T-helper 1 cell treated with Interleukin-12 subunit alpha and Interleukin-12 subunit beta and Interleukin-4 antibody, amounts not matched to agents 30 μg/mL and 1 μg/mL, for 36 hours (primary cell): ENCODE data around the gene TAOK2.

Experiments
- H3K27ac Mint-ChIP-seq: one replicate; pipeline ENCODE4 v1.8.0; 2021; ENCODE audit warnings: mild to moderate bottlenecking, mixed read lengths
- H3K27me3 Mint-ChIP-seq: one replicate; pipeline ENCODE4 v1.8.0; 2021; ENCODE audit warnings: low read depth, mixed read lengths
- H3K36me3 Mint-ChIP-seq: one replicate; pipeline ENCODE4 v1.8.0; 2021; ENCODE audit warnings: low read depth, mixed read lengths
- H3K4me1 Mint-ChIP-seq: one replicate; pipeline ENCODE4 v1.8.0; 2021; ENCODE audit warnings: low read depth, mixed read lengths
- H3K4me3 Mint-ChIP-seq: one replicate; pipeline ENCODE4 v1.8.0; 2021; ENCODE audit warnings: mild to moderate bottlenecking, moderate library complexity, mixed read lengths
- H3K9me3 Mint-ChIP-seq: one replicate; pipeline ENCODE4 v1.8.0; 2021; ENCODE audit warnings: mixed read lengths

TAOK2 gene

GRCh38 chr16:29989111-29989858 is 15.6 kb downstream of the TAOK2 start:
- Mint-ChIP-seq H3K4me1 (peaks cover 6% of the 10 kb centered on the region), H3K36me3 (peaks cover 37% of the 10 kb centered on the region), H3K27ac (no peak overlapping the region), H3K4me3 (no peak overlapping the region), H3K27me3 (no peaks in the 10 kb centered on the region), H3K9me3 (no peaks in the 10 kb centered on the region)

- Mint-ChIP-seq H3K27ac (no peak overlapping the region), H3K9me3 (no peaks in the 10 kb centered on the region), H3K36me3 (peaks cover 40% of the 10 kb centered on the region), H3K4me1 (peaks cover 13% of the 10 kb centered on the region), H3K4me3 (no peak overlapping the region), H3K27me3 (no peaks in the 10 kb centered on the region)
Observed at GRCh38 chr16:29990034-29990433, 16.4 kb downstream of the TAOK2 start.

- no peaks in the 10 kb centered on the region for H3K27me3 Mint-ChIP-seq
- H3K36me3 Mint-ChIP-seq, result peaks cover 34% of the 10 kb centered on the region
- peaks cover 13% of the 10 kb centered on the region for H3K4me1 Mint-ChIP-seq
- H3K27ac Mint-ChIP-seq, result no peak overlapping the region
- H3K9me3 Mint-ChIP-seq, result no peaks in the 10 kb centered on the region
- no peak overlapping the region for H3K4me3 Mint-ChIP-seq
Observed at GRCh38 chr16:29990883-29991570, 17.4 kb downstream of the TAOK2 start.

- Mint-ChIP-seq H3K27me3 (no peaks in the 10 kb centered on the region), H3K27ac (no peak overlapping the region), H3K4me1 (peaks cover 13% of the 10 kb centered on the region), H3K36me3 (peaks cover 33% of the 10 kb centered on the region), H3K4me3 (no peak overlapping the region), H3K9me3 (no peaks in the 10 kb centered on the region)
Observed at GRCh38 chr16:29991571-29991904, 17.9 kb downstream of the TAOK2 start.

- Mint-ChIP-seq H3K4me1 (peaks cover 18% of the 10 kb centered on the region), H3K27ac (peak overlapping the region; percentile 57), H3K4me3 (peak overlapping the region; percentile 28), H3K27me3 (no peaks in the 10 kb centered on the region), H3K36me3 (peaks cover 34% of the 10 kb centered on the region), H3K9me3 (no peaks in the 10 kb centered on the region)
Observed at GRCh38 chr16:29992344-29992967, 18.8 kb downstream of the TAOK2 start.

GRCh38 chr16:29993191-29993902 is 19.7 kb downstream of the TAOK2 start:
- Mint-ChIP-seq H3K9me3 (no peaks in the 10 kb centered on the region), H3K27me3 (no peaks in the 10 kb centered on the region), H3K4me3 (peak overlapping the region; percentile 99), H3K27ac (no peak overlapping the region), H3K36me3 (peaks cover 29% of the 10 kb centered on the region), H3K4me1 (peaks cover 21% of the 10 kb centered on the region)

GRCh38 chr16:29993903-29994599 is 20.4 kb downstream of the TAOK2 start:
- H3K27ac Mint-ChIP-seq, result peak overlapping the region; percentile 98
- H3K36me3 Mint-ChIP-seq, result peaks cover 28% of the 10 kb centered on the region
- peaks cover 23% of the 10 kb centered on the region for H3K4me1 Mint-ChIP-seq
- peak overlapping the region; percentile 99 for H3K4me3 Mint-ChIP-seq
- no peaks in the 10 kb centered on the region for H3K9me3 Mint-ChIP-seq
- no peaks in the 10 kb centered on the region for H3K27me3 Mint-ChIP-seq

- Mint-ChIP-seq H3K36me3 (peaks cover 30% of the 10 kb centered on the region), H3K27ac (peak overlapping the region; percentile 98), H3K4me1 (peaks cover 28% of the 10 kb centered on the region), H3K27me3 (no peaks in the 10 kb centered on the region), H3K9me3 (no peaks in the 10 kb centered on the region), H3K4me3 (peak overlapping the region; percentile 99)
Observed at GRCh38 chr16:29994600-29995323, 21.1 kb downstream of the TAOK2 start.

- Mint-ChIP-seq H3K27me3 (no peaks in the 10 kb centered on the region), H3K9me3 (no peaks in the 10 kb centered on the region), H3K4me1 (peaks cover 29% of the 10 kb centered on the region), H3K27ac (peak within 1 kb of the TSS; percentile 98), H3K36me3 (peaks cover 30% of the 10 kb centered on the region), H3K4me3 (peak within 1 kb of the TSS; percentile 99)
Observed at GRCh38 chr16:29995324-29995910, 21.7 kb downstream of the TAOK2 start, which contains the start of gene HIRIP3. TSS of gene HIRIP3 (minus strand) at chr16:29995617. CDS start at chr16:29995605, 12 bp downstream.

- Mint-ChIP-seq H3K4me1 (peaks cover 29% of the 10 kb centered on the region), H3K36me3 (peaks cover 30% of the 10 kb centered on the region), H3K9me3 (no peaks in the 10 kb centered on the region), H3K27me3 (no peaks in the 10 kb centered on the region), H3K27ac (peak within 1 kb of the TSS; percentile 98), H3K4me3 (peak within 1 kb of the TSS; percentile 99)
Observed at GRCh38 chr16:29995911-29996765, 22.5 kb downstream of the TAOK2 start, which contains the start of gene INO80E. TSS of gene INO80E (plus strand) at chr16:29996241. CDS start at chr16:29996311, 70 bp downstream.

- Mint-ChIP-seq H3K4me3 (peak overlapping the region; percentile 99), H3K9me3 (no peaks in the 10 kb centered on the region), H3K27ac (peak overlapping the region; percentile 98), H3K36me3 (peaks cover 26% of the 10 kb centered on the region), H3K4me1 (peaks cover 29% of the 10 kb centered on the region), H3K27me3 (no peaks in the 10 kb centered on the region)
Observed at GRCh38 chr16:29996766-29997250, 23.1 kb downstream of the TAOK2 start.

- Mint-ChIP-seq H3K27me3 (no peaks in the 10 kb centered on the region), H3K4me3 (no peak overlapping the region), H3K36me3 (peaks cover 26% of the 10 kb centered on the region), H3K9me3 (no peaks in the 10 kb centered on the region), H3K4me1 (peaks cover 20% of the 10 kb centered on the region), H3K27ac (no peak overlapping the region)
Observed at GRCh38 chr16:29999605-30000004, 25.9 kb downstream of the TAOK2 start.
